HG03280 (cell line): Measurements from ENCODE around the gene PPP1R1B.

Experiments
- ATAC-seq: cut with Tn5 transposase; IDR thresholded peaks from one replicate; pipeline ENCODE4 v1.9.1; 2021; ENCODE audit warnings: mild to moderate bottlenecking, moderate library complexity; ENCODE audit not compliant: unreplicated experiment

Gene PPP1R1B

DNA sequence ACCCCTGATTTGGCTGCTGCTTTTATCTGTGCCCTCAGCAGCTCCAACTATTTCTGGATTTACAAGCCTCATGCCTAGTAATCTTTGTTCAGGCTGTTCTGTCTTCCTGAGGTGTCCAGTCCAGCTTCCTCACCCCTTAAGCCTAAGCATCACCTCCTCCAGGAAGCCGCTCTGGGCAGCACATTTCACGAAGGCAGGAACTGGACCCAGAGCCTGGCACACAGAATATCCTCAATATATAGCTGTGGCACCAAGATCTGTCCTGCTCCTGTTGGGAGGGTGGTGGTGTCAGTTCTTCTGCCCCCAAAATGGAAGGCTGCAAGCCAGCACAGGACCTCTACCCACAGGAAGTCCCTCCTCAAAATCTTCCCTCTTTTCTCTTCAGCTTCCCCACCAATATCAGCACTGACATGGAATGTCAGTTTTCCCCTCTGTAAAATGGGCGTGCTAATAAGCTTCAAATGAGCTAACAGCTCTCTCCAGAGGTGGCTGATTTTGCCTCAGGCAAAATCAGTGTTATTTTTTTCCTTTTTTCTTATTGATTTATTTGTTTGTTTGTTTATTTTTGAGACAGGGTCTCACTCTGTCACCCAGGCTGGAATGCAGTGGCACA, 12.1 kb upstream of the PPP1R1B start:
- ATAC-seq, result no peak

DNA sequence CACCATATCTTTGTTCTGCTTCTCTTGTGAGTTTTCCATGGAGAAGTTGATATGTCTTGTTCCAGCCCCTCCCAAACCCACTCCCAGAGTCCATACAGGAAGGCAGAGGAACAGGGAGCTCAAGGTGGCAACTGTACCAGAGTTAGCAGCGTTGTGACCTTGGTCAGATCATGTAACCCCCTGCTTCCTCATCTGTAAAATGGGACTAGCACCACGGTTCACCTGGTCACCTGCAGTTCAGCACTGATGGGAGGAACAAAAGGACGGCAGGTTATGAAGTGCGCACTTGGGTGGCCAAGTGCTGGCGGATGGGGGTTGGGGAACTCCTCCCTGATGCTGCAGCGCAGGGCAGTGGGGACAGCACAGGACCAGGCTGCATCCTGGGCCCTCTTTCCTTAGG, 11.3 kb upstream of the PPP1R1B start:
- no peak for ATAC-seq

DNA sequence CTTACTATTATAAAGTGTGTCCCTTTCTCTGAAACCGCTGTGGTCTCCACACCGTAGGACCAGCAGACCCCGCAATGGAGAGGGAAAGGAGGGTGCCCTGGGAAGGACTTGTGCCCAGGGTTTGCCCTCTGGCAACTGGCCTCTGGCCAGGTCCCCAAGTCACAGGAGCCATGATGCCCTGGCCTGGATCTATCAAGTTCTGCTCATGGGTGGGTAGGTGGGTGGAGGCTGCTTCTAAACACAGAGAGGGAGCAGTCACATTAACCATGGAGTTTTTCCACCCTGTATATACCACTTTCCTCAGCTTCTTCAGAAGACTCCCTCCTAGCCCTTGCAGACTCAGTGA, 9.7 kb upstream of the PPP1R1B start:
- ATAC-seq, result no peak

DNA sequence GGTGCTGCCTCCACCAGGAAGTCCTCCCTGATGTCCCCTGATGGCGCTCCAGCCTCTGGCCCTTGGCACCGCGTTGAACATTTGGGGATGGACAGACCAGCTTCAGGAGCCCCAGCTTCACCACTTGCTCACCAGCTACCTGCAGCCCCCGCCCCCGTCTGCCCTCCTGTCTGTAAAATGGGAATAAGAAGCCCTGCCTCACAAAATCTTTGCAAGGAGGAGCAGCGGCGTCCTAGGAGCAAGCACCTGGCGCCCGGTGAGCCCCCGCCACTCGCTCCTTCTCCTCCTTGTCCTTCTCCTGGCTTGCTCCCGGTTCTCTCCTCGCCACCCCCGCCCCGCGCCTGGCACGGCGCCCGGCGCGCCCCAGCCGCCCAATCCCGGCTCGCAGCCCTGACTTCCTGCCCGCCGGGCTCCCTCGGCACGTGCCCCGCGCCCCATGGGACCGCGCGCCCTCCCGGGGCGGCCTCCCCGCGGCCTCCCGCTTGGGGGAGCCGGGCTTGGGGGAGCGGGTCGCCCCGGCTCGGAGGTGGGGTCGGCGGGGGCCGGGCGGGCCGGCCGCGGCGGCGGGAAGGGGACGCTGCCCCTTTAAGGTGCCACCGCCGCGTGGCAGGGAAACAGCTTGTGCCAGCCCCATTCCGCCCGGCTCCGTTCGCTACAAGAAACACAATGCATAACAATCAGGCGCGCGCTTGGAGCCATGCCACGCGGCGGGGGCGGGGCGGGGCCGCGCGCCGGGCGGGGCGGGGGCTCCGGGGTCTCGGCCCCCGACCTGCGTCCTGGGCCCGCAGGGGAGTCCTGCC, 9.1 kb upstream of the PPP1R1B start:
- ATAC-seq, result no peak

DNA sequence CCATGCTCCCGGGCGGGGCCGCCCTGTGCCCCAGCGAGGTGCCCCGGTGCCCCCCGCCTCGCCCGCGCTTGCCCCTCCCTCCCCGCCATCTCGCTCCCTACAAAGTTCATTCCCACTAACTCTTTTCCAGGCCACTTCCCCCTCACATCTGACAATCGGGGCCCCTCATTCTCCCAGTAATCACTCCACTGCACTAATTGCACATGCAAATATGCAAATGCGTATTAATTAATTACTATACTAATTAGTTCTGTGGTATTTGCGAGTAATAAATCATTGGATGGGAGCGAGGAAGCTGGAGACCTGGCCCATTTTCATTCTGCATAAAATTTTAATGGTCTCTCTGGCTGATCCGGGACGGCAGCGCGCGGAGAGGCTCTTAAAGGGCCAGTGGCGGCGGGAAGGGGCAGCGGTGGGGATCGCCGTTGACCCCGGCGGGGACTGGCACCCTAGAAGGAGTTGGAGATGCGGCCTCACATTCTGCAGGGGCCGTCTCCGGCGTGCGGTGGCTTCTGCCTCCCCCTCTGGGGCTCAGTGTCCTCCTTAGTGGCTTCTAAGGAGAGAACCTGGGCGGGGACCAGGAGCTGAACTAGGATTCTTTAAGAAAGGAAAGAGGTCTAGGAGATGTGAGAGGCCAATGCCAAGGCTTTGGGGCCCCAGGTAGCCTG, 8.4 kb upstream of the PPP1R1B start:
- no peak for ATAC-seq

DNA sequence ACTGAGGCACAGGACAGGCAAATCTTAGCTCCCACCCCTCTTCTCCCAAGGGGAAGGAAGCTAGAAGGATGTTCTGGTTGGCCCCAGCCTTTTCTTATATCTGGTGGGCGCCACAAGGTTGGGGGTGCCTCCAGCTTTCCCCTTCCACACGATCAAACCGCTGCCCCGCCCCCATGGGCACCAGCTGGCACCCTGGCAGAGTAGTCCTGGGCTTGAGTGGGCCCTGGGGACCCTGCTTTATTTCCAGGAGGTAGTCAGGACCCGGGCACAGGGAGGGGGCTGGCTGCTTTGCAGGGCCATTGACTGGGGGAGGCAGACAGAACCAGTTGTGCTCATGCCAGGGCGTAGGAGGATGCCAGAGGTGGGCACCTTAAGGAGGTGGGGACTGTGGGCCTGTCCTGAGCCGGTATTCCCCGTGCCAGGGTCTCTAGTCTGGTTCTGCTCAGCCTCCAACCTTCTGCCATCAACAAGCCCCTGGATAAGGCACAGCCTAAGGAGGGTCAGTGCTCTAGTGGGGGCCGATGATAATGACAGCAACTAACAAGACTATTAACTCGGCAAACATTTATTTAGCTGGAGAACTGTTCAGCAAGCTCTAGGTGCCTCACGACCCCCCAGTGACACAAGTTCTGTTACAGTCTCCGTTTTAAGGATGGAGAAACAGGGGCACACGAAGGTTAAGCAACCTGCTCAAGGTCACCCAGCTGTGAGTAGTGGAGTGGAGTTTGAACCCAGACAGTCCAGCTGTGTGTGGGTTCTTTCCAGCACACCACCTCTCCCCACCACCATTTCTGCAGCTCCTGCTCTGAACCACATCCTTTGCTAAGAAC, 7.6 kb upstream of the PPP1R1B start:
- ATAC-seq, result no peak

DNA sequence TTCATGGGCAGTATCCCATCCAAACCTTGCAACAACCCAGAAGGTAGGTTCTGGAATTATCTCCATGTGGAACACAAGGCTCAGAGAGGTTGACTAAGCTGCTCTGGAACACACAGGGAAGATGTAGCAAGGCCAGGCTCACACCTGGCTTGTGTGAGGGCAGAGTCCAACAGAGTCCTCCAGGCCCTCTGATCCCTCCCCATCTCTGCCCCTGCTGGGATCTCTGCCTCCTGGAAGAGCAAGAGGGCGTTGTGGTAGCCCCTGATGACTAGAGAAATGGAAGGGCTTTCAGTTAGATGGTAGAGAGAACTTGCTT, 7.0 kb upstream of the PPP1R1B start:
- no peak for ATAC-seq

DNA sequence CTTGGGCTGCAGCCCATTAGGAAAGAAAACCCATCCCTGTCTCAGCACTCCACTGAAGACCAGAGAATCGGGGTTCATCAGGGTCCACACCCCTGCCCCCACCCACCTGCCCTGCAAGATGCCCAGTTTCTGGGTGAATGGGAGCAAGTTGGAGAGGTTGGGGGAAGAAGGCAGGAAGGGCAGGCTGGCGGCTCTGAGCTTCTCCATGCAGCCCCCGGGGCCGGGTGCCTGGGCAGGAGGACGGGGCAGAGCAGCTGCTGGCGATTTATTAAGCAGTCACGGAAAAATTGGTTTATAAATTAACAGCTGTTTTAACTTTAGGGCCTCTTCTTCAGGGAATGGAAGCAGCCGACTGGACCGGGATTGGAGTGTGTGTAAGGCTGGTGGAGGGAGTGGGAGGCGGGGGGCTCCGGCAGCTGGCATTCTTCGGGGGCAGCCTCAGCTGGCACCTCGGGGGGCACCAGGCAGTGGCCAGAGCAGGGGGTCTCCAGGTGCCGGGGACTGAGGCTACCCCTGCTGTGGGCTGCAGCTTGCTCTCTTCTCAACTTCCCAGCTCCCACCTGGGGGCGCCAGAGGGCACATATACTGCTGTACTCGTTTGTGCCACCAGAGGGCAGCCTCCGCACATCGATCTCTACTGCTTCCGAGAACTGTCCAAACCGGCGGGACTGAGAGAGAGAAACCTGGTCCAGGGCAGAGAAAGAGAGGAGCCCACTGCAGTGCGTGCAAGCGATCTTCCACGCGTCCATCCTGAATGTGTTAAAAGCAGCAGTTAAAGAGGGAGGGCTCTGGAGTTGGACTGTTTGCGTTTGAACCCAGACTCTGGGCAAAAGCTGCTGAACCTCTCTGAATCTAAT, 5.0 kb upstream of the PPP1R1B start:
- ATAC-seq, result peak; percentile 71

DNA sequence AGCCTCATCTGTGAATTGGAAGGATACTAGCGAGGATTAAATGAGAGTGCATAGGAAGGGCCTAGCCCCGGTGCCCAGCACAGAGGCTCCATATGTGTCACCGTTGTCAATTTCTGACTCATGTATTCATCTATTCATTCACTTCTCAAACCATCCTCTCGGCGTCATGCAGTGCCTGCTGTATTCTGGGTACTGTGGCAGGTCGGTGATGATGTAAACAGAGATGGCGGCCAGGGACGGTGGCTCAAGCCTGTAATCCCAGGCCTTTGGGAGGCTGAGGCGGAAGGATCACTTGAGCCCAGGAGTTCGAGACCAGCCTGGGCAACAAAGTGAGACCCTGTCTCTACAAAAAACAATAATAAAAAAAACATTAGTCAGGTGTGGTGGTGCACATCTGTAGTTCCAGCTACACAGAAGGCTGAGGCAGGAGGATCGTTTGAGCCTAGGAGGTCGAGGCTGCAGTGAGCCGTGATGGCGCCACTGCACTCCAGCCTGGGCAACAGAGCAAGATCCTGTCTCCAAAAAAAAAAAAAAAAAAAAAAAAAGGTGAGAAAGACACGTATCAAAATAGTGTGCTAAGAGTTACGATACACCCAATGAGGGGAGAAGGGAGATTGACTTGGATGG, 4.3 kb upstream of the PPP1R1B start:
- peak; percentile 45 for ATAC-seq

DNA sequence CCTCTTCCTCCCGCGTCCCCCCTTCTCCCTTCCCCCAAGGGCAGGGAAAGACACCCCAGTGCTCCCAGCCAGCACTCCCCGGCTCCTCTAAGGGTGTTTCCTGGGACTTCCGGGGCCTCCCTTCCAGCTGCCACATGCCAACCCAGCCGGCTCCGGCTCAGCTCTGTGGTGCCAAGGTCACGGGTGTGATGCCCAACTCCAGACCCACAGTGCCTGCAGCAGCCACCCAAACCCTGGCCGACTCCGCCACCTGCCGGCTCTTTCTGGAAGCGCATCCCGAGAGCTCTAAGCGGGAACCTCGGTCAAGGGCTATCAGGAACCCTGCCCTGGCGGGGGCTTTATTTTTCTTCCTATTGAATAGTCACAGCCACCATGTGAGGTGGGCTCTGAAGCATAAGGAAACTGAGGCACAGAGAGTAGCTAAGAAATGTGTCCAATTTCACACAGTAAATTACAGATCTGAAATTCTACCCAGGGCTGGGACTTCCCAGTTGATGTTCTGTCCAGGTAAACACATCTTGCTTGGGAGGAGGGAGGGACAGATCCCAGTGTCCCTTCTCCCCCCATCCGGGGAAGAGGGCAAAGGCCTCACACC, 3.3 kb upstream of the PPP1R1B start:
- no peak for ATAC-seq

DNA sequence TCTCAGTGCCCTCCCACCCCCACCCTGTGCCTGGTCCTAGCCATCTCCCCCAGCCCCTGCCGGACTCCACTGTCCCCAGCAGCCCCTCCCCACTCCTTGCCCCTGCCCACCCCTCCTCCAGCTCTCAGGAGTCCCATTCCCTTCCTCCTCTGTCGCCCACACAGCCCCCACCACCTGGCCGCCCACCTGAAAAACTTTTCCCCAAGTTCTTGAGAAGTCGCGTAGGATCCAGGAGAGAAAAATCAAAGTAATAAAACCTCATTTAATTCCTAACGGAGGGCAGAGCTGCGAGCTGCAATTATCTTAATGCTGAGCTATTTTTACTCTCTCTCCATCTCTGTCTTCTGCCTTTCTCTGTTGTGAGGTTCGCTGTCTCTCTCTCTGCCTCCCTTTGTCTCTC, 2.4 kb upstream of the PPP1R1B start:
- ATAC-seq, result no peak

DNA sequence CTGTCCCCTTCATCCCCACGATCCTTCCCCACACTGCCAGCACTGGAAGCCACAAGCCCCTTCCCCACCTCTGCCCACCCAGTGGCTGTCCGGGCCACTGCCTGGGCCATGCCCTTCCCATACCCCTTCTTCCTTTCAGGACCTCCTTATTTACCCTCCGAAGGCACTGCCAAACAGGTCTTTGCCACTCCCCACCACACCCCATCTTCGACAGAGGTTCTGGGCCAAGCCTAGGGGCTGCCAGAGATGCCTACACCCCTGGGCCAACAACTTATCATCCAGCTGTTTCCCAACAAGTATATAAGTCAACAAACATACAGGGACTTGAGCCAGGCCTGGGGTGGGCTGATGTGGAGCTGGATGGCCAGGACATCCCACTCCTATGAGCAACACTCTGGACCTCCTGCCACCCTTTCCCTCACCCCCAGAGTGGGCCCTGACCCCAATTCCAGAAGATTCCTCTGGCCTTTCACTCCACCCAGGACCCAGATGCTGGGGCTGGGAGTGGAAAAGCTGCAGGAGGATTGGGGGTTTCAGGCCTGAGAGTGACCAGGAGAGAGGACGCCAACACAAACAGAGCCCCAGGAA, 1.5 kb upstream of the PPP1R1B start:
- no peak for ATAC-seq

DNA sequence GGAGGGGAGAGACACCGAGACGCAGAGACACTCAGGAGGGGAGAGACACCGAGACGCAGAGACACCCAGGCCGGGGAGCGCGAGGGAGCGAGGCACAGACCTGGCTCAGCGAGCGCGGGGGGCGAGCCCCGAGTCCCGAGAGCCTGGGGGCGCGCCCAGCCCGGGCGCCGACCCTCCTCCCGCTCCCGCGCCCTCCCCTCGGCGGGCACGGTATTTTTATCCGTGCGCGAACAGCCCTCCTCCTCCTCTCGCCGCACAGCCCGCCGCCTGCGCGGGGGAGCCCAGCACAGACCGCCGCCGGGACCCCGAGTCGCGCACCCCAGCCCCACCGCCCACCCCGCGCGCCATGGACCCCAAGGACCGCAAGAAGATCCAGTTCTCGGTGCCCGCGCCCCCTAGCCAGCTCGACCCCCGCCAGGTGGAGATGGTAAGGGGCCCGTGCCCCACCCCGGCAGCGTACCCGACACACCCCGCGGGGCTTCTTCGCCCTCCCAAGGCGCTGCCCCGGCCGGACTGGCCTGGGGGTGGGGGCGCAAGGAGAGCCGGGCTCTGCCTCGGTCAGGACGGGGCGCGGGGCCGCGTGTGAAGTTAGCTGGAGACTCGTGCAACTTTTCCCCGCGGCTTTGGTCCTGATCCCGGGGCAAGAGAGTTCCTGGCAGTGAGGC, 427 bp downstream of the PPP1R1B start:
- ATAC-seq, result no peak

DNA sequence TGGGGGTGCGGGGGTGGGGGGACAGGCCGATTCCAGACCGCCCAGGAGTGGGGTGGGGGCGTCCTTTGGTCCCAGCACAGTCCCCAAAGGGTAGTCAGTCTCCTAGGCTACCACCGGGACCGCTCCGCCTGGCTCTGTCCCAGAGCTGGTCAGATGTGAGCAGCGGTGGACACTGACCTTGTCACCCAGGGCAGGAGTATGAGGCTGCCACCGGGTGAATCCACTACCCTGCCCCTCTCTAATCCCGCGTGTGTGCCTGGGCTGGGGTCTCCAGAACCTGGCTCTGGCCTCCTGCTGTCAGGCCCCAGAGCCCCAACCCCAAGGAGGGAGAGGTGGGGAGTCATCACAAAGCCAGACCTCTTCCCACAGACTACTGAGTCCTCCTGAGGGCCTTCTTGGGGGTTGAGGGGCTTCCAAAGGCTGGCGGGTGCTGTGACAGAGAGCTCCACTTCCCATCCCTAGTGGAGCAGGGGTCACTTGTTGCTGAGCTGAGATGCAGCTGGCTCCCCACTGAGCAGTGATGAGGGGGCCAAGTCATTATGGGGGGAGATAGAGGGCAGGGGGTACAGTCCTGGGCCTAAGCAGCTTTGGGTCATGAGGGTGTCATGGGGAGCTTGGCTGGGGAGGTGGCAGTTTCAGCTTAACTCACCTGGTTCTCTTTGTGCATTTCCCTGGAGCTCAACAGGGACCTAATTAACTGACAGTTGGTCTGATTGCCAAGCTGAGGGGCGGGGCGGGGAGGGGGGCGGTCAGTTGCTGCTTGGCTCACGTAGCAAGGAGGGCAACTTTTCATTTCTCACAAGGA, 1.2 kb downstream of the PPP1R1B start:
- no peak for ATAC-seq

DNA sequence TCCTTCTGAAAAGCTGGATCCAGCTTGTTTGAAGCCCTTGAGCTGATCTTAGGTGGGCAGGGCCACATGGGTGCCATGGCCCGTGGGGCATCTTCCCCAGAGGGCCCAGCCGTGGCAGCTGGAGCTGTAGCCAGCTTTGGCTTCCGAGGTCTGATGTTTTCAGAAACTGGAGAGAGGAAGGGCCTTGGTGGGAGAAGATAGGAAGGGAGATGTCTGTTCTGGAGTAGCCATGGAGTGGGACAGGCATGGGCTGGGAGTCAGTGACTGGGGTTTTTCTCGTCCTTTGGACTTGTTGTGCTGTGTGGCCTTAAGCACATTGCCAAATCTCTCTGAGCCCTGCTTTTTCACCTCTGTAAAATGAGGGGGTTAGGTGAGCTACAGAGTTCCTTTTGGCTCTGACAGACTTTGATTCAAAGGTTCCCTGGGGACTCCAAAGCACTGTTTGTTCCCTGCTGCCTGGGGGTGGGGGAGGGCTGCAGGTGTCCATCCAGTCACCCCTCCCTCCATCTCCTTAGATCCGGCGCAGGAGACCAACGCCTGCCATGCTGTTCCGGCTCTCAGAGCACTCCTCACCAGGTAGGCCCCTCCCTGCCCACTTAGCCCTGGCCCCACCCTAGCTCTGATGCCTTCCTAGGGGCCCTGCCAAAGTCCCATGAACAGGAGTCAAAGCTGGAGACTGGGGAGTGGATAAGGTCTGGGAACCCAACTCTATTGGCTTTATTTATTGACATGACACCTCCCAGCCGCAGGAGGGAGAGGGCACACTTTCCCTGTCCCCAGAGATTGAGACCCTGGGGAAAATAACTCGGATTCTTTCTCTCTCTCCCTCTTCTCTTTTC, 2.1 kb downstream of the PPP1R1B start:
- ATAC-seq, result no peak

DNA sequence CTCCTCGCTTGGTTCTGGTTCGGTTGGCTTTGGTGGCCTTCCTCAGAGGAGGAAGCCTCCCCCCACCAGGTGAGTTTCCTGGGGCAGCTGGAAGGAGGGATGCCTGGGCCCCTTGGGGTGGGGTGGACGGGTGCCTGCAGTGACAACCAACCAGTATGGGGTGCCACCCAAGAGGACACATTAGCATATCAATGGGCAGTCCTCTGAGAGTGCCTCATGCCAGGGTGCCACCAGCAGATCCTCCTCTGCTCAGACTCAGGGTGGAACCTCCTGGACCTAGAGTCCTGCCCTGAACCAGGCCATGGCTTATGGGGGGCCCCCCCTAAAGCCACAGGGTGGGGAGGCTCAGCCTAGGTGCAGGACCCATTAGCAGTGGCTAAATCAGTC, 2.7 kb downstream of the PPP1R1B start:
- ATAC-seq, result no peak

DNA sequence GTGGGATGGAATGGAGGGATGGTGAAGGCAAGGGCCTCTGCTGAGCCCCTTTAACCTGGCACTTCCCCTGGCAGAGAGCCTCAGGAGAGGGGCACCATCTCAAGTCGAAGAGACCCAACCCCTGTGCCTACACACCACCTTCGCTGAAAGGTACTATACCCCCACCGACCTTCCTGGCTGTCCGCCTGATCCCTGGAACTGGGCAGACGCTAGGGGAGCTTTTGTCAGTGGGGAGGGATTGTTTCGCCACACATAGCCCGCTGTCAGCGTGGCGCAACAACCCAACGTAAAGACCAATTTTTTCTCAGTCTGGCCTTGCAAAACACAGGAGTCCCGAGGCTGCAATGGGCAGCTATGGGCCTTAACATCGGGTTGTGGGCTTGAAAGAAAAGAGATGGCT, 3.1 kb downstream of the PPP1R1B start:
- ATAC-seq, result no peak
